GM12878 (cell line): ENCODE results near the gene GRAMD1B. TPM values are rescaled to one million over a fixed set of nuclear protein-coding genes. Genes with fewer than 3 reads are reported as not detected.

Experiments used
- ATAC-seq: fragments of 200-7000 bp; cut with Tn5 transposase; 3 replicates; pipeline ENCODE4 v1.9.1; 2020; ENCODE audit warnings: mild to moderate bottlenecking, moderate library complexity
- BruUV-seq: library from RNA; stranded (reverse); fragments of 400-500 nt; replicated peaks from 2 replicates; lab custom pipeline; 2021; lab: Mats Ljungman, UMichigan
- CTCF ChIA-PET: fragments of 300-600 bp; sonication (Branson Sonifier 250); formaldehyde crosslinking; extraction: SDS; loops from one replicate; lab custom pipeline; 2021; ENCODE audit warnings: inconsistent platforms; lab: Yijun Ruan, JAX
- POLR2A ChIA-PET: fragments of 350-600 bp; formaldehyde crosslinking; extraction: SDS; loops from one replicate; lab custom pipeline; 2021; ENCODE audit warnings: inconsistent platforms; lab: Charles Lee
- RAD21 ChIA-PET: fragments of 300-600 bp; sonication (Branson Sonifier 250); formaldehyde crosslinking; loops from one replicate; lab custom pipeline; 2023; ENCODE audit warnings: antibody characterized with exemption; ENCODE audit not compliant: unreplicated experiment; lab: Charles Lee
- SMC1A ChIA-PET: fragments of 300-600 bp; sonication (Branson Sonifier 250); formaldehyde crosslinking; loops from one replicate; lab custom pipeline; 2023; ENCODE audit not compliant: unreplicated experiment, uncharacterized antibody; lab: Charles Lee
- DNase-seq: peaks from one replicate; pipeline ENCODE4 v3.0.0-alpha.2; 2011; ENCODE audit warnings: low read depth, low spot score
- FAIRE-seq: peaks from 3 replicates; lab custom pipeline; 2011; peaks lifted over from hg19 to GRCh38; lab: Jason Lieb, UNC
- H2AFZ ChIP-seq: 2 replicates; pipeline ENCODE4 v1.6.0; 2011; ENCODE audit warnings: low read depth, low read length, control low read depth; ENCODE audit not compliant: control insufficient read depth
- H3K27ac ChIP-seq: 2 replicates; pipeline ENCODE4 v1.5.1; 2011; ENCODE audit warnings: control low read depth; ENCODE audit not compliant: control insufficient read depth, insufficient read depth
- H3K27me3 ChIP-seq, 2 experiments: replicated peaks in 1 of 2; 2 replicates each; pipeline versions ENCODE4 v1.6.0 to v1.6.1; 2011; ENCODE audit warnings: low read length in 1 of 2; ENCODE audit not compliant: control insufficient read depth in 2 of 2, insufficient read depth in 2 of 2
- H3K36me3 ChIP-seq, 2 experiments: 2 replicates each; pipeline ENCODE4 v1.5.1; 2011; ENCODE audit warnings: low read length in 1 of 2; ENCODE audit not compliant: control insufficient read depth in 2 of 2, insufficient read depth in 2 of 2
- H3K4me1 ChIP-seq: 2 replicates; pipeline ENCODE4 v1.6.1; 2011; ENCODE audit warnings: mild to moderate bottlenecking, low read length, moderate library complexity, mixed read lengths; ENCODE audit not compliant: control insufficient read depth, insufficient read depth
- H3K4me2 ChIP-seq: 2 replicates; pipeline ENCODE4 v1.6.0; 2011; ENCODE audit warnings: control low read depth; ENCODE audit not compliant: control insufficient read depth, insufficient read depth
- H3K4me3 ChIP-seq: fragments of 200-600 bp; sonication (generic); 2 replicates; pipeline ENCODE4 v1.5.1; 2016
- H3K79me2 ChIP-seq: 2 replicates; pipeline ENCODE4 v1.6.0; 2011; ENCODE audit warnings: low read length; ENCODE audit not compliant: control insufficient read depth, insufficient read depth
- H3K9ac ChIP-seq: 2 replicates; pipeline ENCODE4 v1.8.0; 2011; ENCODE audit warnings: low read length, control low read depth, mixed read lengths; ENCODE audit not compliant: control insufficient read depth, insufficient read depth
- H3K9me3 ChIP-seq: replicated peaks from 3 replicates; pipeline ENCODE4 v1.5.1; 2011; ENCODE audit warnings: mild to moderate bottlenecking, low read length; ENCODE audit not compliant: control insufficient read depth, insufficient read depth
- H4K20me1 ChIP-seq: 2 replicates; pipeline ENCODE4 v1.6.0; 2011; ENCODE audit not compliant: control insufficient read depth, insufficient read depth
- CHD1 ChIP-seq: IDR thresholded peaks from 2 replicates; pipeline ENCODE4 v1.6.1; 2012; ENCODE audit warnings: low read depth, low read length, improper control_type of control experiment
- CREB1 ChIP-seq: IDR thresholded peaks from 2 replicates; pipeline ENCODE4 v1.6.1; 2012; ENCODE audit warnings: low read depth, mild to moderate bottlenecking, inconsistent platforms
- CREM ChIP-seq: IDR thresholded peaks from 2 replicates; pipeline ENCODE4 v1.6.1; 2014; ENCODE audit warnings: antibody characterized with exemption, low read depth
- FOXK2 ChIP-seq: fragments of 450-650 bp; IDR thresholded peaks from 2 replicates; pipeline ENCODE4 v1.6.1; 2017; ENCODE audit warnings: mild to moderate bottlenecking, moderate library complexity
- GATAD2B ChIP-seq: fragments of 450-650 bp; conservative IDR thresholded peaks from 2 replicates; pipeline ENCODE4 v1.6.1; 2017; ENCODE audit warnings: low read depth, mild to moderate bottlenecking, moderate library complexity
- HDAC6 ChIP-seq: fragments of 200-600 bp; sonication (generic); IDR thresholded peaks from one replicate; pipeline ENCODE4 v1.8.0; 2017; ENCODE audit warnings: antibody characterized with exemption; ENCODE audit not compliant: unreplicated experiment
- KLF5 ChIP-seq: fragments of 450-650 bp; IDR thresholded peaks from 2 replicates; pipeline ENCODE4 v1.6.1; 2014; ENCODE audit warnings: mild to moderate bottlenecking; ENCODE audit not compliant: partially characterized antibody
- SMC3 ChIP-seq: IDR thresholded peaks from 2 replicates; pipeline ENCODE4 v1.6.1; 2011; ENCODE audit warnings: low read length, improper control_type of control experiment, borderline replicate concordance
- SRF ChIP-seq, 2 experiments: IDR thresholded peaks; 2 replicates each; pipeline ENCODE4 v1.6.1; 2011; ENCODE audit warnings: low read depth in 2 of 2, low read length in 2 of 2, mild to moderate bottlenecking in 1 of 2, moderate library complexity in 1 of 2
- STAT3 ChIP-seq: IDR thresholded peaks from 2 replicates; pipeline ENCODE4 v1.6.1; 2011; ENCODE audit warnings: low read depth, low read length, improper control_type of control experiment
- TCF12 ChIP-seq: IDR thresholded peaks from 2 replicates; pipeline ENCODE4 v1.6.1; 2011; ENCODE audit warnings: low read depth, mild to moderate bottlenecking, low read length
- YY1 ChIP-seq: IDR thresholded peaks from 2 replicates; pipeline ENCODE4 v1.6.1; 2011; ENCODE audit warnings: low read depth, mild to moderate bottlenecking, low read length
- WGBS: methylation state at CpG from one replicate; pipeline ENCODE4 v1.1.6; 2016; ENCODE audit warnings: low lambda C conversion rate; ENCODE audit not compliant: insufficient replicate concordance, insufficient coverage; ENCODE audit errors: missing lambda C conversion rate; 5-methylcytosine and 5-hydroxymethylcytosine counted together
- in situ Hi-C: fragments of 300-500 bp; cut with MboI; formaldehyde crosslinking; loops from 9 replicates; pipeline ENCODE4 v1.14.3; 2018; ENCODE audit warnings: mixed read lengths
- intact Hi-C: fragments of 100-400 bp; cut with micrococcal nuclease; formaldehyde crosslinking; loops from one replicate; pipeline ENCODE4 v1.14.2; 2022; ENCODE audit not compliant: unreplicated experiment
- polyA plus RNA-seq, 11 experiments: library from polyadenylated mRNA; depleted of rRNA in 4 of 11; unstranded in 6 of 11; stranded (reverse) in 5 of 11; fragments of >200 nt; fragmentation: Nextera tagmentation in 4 of 11; fragmentation: Illumina TruSeq in 1 of 11; extraction: Ambion mirVana in 4 of 11; extraction: Trizol in 1 of 11; gene quantifications; 1 replicate in 1 of 11; 2 replicates in 10 of 11; pipeline versions ENCODE4 v1.2.1 to v1.2.3, GENCODE V29; 2011 to 2016; ENCODE audit warnings: inconsistent platforms in 2 of 11, missing spikeins in 2 of 11, low read depth in 1 of 11
- total RNA-seq, 4 experiments: library from RNA; depleted of rRNA in 3 of 4; stranded (reverse); fragments of >200 nt in 3 of 4; fragmentation: Illumina TruSeq in 1 of 4; extraction: Trizol in 1 of 4; gene quantifications; 2 replicates each; pipeline versions ENCODE4 v1.2.1 to v1.2.3, GENCODE V29; 2013 to 2021
- TF ChIP-seq, protein P1 (sequence below): fragments of 450-650 bp; formaldehyde crosslinking; IDR thresholded peaks from 2 replicates; pipeline ENCODE4 v1.4.0; 2022; ENCODE audit warnings: mild to moderate bottlenecking, moderate library complexity

Gene GRAMD1B
- total and polyA plus RNA-seq, 10 of the 15 experiments (the other 5 are each of a cell fraction or from before 2014, with no cell fraction given), result 1.9 to 49.1 (median 26.9) TPM

DNA sequence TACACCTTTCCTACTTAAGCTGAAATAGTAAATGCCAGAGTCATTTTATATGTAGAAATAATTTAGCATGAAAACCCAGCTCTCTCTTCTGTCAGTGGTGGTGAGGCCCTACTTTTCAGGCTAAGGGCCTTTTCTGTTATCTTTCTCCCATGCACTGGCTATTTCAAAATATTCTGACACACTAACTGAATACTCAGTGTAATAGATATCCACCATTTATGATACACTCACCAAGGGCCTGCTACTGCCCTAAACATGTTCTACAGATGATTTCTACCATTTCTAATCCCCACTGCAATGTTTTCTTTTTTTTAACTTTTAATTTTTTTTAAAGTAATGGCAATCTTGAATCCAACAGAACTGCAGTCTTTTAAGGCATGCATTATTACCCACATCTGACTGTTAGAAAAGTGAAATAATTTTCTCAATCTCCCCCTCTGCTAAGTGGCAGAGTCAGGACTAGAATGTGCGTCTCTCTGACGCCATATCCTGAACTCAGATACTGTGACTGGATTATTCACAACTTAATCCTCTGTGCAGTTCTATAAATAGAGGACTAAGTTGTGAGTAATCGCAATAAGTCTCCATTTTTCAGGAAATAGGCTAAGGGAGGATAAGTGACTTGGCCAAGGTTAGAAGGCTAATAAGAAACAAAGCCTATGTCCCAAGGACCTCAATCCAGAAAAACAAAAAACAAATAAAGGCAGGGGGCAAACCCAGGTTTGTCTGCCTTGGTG is 44.0 kb downstream of the GRAMD1B start:
- ATAC-seq (no peak), FAIRE-seq (no peak), DNase-seq (no peak)
- ChIA-PET SMC1A (interaction anchor here (0.6 to 10.0 kb wide), 7 partner anchors 10 to 554 kb away, joined by 3 to 244 read pairs (median 3); no protein-coding TSS in a partner anchor), CTCF (interaction anchor here (0.6 to 9.3 kb wide), 13 partner anchors 22 to 358 kb away, joined by 3 to 349 read pairs (median 4); no protein-coding TSS in a partner anchor), RAD21 (interaction anchor here (1.1 to 8.0 kb wide), 3 partner anchors 38 to 172 kb away, joined by 3 to 212 read pairs (median 62); no protein-coding TSS in a partner anchor), POLR2A (interaction anchor here (0.6 to 2.6 kb wide), 2 partner anchors 18 to 66 kb away, joined by 4 to 16 read pairs; no protein-coding TSS in a partner anchor)
- in situ Hi-C loops (no loop called here), intact Hi-C loops (no loop called here)
- Histone ChIP-seq H3K4me3 (no peak overlapping the region), H3K9me3 (no peaks in the 10 kb centered on the region), H3K9ac (no peak overlapping the region), H3K4me2 (no peak overlapping the region), H3K27me3 (no peaks in the 10 kb centered on the region), H3K79me2 (no peaks in the 10 kb centered on the region; the same call in 1 of the 2 replicates), H3K36me3 (no peaks in the 10 kb centered on the region; a peak in 1 of 4 replicates), H2AFZ (no peak overlapping the region), H4K20me1 (no peaks in the 10 kb centered on the region), H3K4me1 (peaks cover 13% of the 10 kb centered on the region), H3K27ac (no peak overlapping the region)
- TF ChIP-seq GATAD2B, result no peak
- peak; percentile 49; the same call in 1 of the 2 replicates for TF ChIP-seq CREB1
- no peak for TF ChIP-seq STAT3
- TF ChIP-seq KLF5, result no peak
- no peak for TF ChIP-seq SRF (IDR thresholded peaks at IDR 0.05; ENCODE audit: low read depth in 2 of 2, low read length in 2 of 2)
- no peak for TF ChIP-seq HDAC6
- TF ChIP-seq CHD1, result no peak
- no peak for TF ChIP-seq TCF12
- TF ChIP-seq, protein P1, sequence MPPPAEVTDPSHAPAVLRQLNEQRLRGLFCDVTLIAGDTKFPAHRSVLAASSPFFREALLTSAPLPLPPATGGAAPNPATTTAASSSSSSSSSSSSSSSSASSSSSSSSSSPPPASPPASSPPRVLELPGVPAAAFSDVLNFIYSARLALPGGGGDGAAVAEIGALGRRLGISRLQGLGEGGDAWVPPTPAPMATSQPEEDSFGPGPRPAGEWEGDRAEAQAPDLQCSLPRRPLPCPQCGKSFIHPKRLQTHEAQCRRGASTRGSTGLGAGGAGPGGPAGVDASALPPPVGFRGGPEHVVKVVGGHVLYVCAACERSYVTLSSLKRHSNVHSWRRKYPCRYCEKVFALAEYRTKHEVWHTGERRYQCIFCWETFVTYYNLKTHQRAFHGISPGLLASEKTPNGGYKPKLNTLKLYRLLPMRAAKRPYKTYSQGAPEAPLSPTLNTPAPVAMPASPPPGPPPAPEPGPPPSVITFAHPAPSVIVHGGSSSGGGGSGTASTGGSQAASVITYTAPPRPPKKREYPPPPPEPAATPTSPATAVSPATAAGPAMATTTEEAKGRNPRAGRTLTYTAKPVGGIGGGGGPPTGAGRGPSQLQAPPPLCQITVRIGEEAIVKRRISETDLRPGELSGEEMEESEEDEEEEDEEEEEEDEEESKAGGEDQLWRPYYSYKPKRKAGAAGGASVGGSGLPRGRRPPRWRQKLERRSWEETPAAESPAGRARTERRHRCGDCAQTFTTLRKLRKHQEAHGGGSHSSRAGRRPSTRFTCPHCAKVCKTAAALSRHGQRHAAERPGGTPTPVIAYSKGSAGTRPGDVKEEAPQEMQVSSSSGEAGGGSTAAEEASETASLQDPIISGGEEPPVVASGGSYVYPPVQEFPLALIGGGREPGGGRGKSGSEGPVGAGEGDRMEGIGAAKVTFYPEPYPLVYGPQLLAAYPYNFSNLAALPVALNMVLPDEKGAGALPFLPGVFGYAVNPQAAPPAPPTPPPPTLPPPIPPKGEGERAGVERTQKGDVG (CRISPR knock-in tag), result no peak
- TF ChIP-seq YY1, result no peak
- 0 out of 2 replicates have a peak, but pooled peaks have one; percentile 23 for TF ChIP-seq CREM
- TF ChIP-seq SMC3, result no peak
- no peak for TF ChIP-seq FOXK2
- no TSS peak for BruUV-seq
- 96% methylated on average over 3 of the region's 3 CpGs for WGBS
